ENCODE measurements around the gene SH3BP2. TPM values are rescaled to one million over a fixed set of nuclear protein-coding genes. Genes with fewer than 3 reads are reported as not detected.

The SH3BP2 gene
- polyA plus RNA-seq, 1 experiment, result 14.8 TPM

DNA sequence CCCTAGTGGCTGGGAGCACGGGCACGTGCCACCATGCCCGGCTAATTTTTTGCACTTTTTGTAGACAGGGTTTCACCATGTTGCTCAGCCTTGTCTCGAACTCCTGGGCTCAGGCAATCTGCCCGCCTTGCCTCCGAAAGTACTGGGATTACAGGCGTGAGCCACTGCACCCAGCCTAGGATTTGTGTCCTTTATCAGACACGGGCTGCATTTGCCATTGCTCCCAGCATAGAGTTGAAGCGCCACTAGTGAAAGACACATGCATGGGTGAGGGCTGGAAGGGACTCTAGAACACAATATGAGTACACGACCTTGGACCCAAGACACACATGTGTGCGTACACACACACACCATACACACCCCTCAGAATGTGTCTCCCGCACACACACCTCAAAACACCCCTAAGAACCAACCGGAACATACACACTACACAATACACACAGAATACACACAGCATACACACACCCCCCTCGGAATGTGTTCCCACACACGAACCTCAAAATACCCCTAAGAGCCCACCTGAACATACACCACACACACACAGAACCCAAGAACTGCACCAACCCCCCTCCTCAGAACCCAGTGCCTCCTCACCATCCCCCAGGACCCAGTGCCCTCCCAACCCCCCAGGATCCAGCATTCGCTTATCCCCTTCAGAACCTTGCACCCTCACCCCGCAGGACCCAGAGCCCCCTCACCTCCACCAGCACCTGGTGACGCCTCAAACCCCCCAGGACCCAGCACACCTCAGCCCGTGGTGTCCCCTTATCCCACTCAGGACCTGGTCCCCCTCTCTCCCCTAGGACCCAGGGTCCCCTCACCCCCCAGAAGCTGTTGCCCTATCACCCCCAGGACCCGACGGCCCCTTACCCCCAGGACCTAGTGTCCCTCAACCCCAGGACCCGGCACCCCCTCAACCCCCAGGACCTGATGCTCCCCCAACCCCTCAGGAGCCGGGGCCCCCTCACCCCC, 37.8 kb upstream of the SH3BP2 start:
- no peaks in the 10 kb centered on the region for H3K27me3 ChIP-seq (ENCODE audit: control insufficient read depth, insufficient read depth, low read length)
- TF ChIP-seq, protein P1, sequence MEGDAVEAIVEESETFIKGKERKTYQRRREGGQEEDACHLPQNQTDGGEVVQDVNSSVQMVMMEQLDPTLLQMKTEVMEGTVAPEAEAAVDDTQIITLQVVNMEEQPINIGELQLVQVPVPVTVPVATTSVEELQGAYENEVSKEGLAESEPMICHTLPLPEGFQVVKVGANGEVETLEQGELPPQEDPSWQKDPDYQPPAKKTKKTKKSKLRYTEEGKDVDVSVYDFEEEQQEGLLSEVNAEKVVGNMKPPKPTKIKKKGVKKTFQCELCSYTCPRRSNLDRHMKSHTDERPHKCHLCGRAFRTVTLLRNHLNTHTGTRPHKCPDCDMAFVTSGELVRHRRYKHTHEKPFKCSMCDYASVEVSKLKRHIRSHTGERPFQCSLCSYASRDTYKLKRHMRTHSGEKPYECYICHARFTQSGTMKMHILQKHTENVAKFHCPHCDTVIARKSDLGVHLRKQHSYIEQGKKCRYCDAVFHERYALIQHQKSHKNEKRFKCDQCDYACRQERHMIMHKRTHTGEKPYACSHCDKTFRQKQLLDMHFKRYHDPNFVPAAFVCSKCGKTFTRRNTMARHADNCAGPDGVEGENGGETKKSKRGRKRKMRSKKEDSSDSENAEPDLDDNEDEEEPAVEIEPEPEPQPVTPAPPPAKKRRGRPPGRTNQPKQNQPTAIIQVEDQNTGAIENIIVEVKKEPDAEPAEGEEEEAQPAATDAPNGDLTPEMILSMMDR (IDR thresholded peaks at IDR 0.05; ENCODE audit: low read depth, low read length), result no peak
- no peak overlapping the region for H3K27ac ChIP-seq (ENCODE audit: low read depth, low read length)
- H3K4me3 ChIP-seq (ENCODE audit: low read depth, low read length), result peak overlapping the region; percentile 83
- no peaks in the 10 kb centered on the region; the same call in 1 of the 2 replicates for H3K9me3 ChIP-seq (ENCODE audit: control insufficient read depth, insufficient read depth, low read length)
- POLR2A ChIA-PET, result interaction anchor here (0.7 to 0.9 kb wide), 3 partner anchors 9 to 39 kb away, joined by 3 to 6 read pairs (median 5); no protein-coding TSS in a partner anchor
- DNase-seq (ENCODE audit: low read depth, low spot score), result no peak
- CTCF ChIA-PET, result no interaction called here

GRCh38 chr4:2755821-2756690, 36.8 kb upstream of the SH3BP2 start, which contains the start of gene TNIP2:
Gene TNIP2, minus strand, starts transcription at chr4:2756336. Its CDS starts 47 bp downstream, at chr4:2756289.
- POLR2A ChIA-PET, result interaction anchor here (0.5 to 0.9 kb wide), 4 partner anchors 10 to 897 kb away, joined by 3 to 6 read pairs (median 5); no protein-coding TSS in a partner anchor
- Histone ChIP-seq H3K9me3 (ENCODE audit: control insufficient read depth, insufficient read depth, low read length) (no peaks in the 10 kb centered on the region; the same call in 1 of the 2 replicates), H3K4me3 (ENCODE audit: low read depth, low read length) (peak within 1 kb of the TSS; percentile 83), H3K27me3 (ENCODE audit: control insufficient read depth, insufficient read depth, low read length) (no peaks in the 10 kb centered on the region), H3K27ac (ENCODE audit: low read depth, low read length) (no peak within 1 kb of the TSS)
- peak; percentile 29 for DNase-seq (ENCODE audit: low read depth, low spot score)
- CTCF ChIA-PET, result interaction anchor here (0.5 to 0.7 kb wide), 2 partner anchors 206 to 222 kb away, joined by 3 read pairs; no protein-coding TSS in a partner anchor
- TF ChIP-seq, protein P1 (IDR thresholded peaks at IDR 0.05; ENCODE audit: low read depth, low read length), result peak; percentile 35; the same call in 1 of the 2 replicates

GRCh38 chr4:2756691-2757350, 36.1 kb upstream of the SH3BP2 start:
- DNase-seq (ENCODE audit: low read depth, low spot score), result no peak
- H3K27ac ChIP-seq (ENCODE audit: low read depth, low read length), result no peak overlapping the region
- H3K4me3 ChIP-seq (ENCODE audit: low read depth, low read length), result peak overlapping the region; percentile 47
- CTCF ChIA-PET, result interaction anchor here (0.5 to 0.7 kb wide), 2 partner anchors 207 to 222 kb away, joined by 3 read pairs; no protein-coding TSS in a partner anchor
- no peaks in the 10 kb centered on the region; the same call in 1 of the 2 replicates for H3K9me3 ChIP-seq (ENCODE audit: control insufficient read depth, insufficient read depth, low read length)
- POLR2A ChIA-PET, result interaction anchor here (0.5 kb wide), 1 partner anchor 898 kb away, joined by 5 read pairs; no protein-coding TSS in a partner anchor
- TF ChIP-seq, protein P1 (IDR thresholded peaks at IDR 0.05; ENCODE audit: low read depth, low read length), result no peak
- H3K27me3 ChIP-seq (ENCODE audit: control insufficient read depth, insufficient read depth, low read length), result no peaks in the 10 kb centered on the region

GRCh38 chr4:2757426-2757825, 35.5 kb upstream of the SH3BP2 start:
- TF ChIP-seq, protein P1 (IDR thresholded peaks at IDR 0.05; ENCODE audit: low read depth, low read length), result no peak
- Histone ChIP-seq H3K27ac (ENCODE audit: low read depth, low read length) (no peak overlapping the region), H3K9me3 (ENCODE audit: control insufficient read depth, insufficient read depth, low read length) (no peaks in the 10 kb centered on the region; the same call in 1 of the 2 replicates), H3K4me3 (ENCODE audit: low read depth, low read length) (no peak overlapping the region), H3K27me3 (ENCODE audit: control insufficient read depth, insufficient read depth, low read length) (no peaks in the 10 kb centered on the region)
- DNase-seq (ENCODE audit: low read depth, low spot score), result no peak
- POLR2A ChIA-PET, result no interaction called here
- CTCF ChIA-PET, result no interaction called here
